Nasal cavity respiratory epithelium epithelial cell of viscerocranial mucosa (primary cell): ENCODE results near the gene RARRES2. TPM values are rescaled to one million over a fixed set of nuclear protein-coding genes. Genes with fewer than 3 reads are reported as not detected.

Experiments
- total RNA-seq: library from RNA; depleted of rRNA; stranded (reverse); fragments of >200 nt; gene quantifications from 2 replicates; pipeline ENCODE4 v1.2.3, GENCODE V29; 2014

RARRES2 gene
- total RNA-seq = not detected in 2 replicates

GRCh38 chr7:150341263-150342120, at the start of gene RARRES2:
RARRES2 (minus strand) TSS chr7:150341629; CDS start chr7:150340609, 1,020 bp downstream.

GRCh38 chr7:150378853-150379440, 37.5 kb upstream of the RARRES2 start, which contains the start of gene ZNF775:
ZNF775 (plus strand) TSS chr7:150379330; CDS start chr7:150388471, 9,141 bp downstream.

GRCh38 chr7:150368096-150368883, 26.9 kb upstream of the RARRES2 start, which contains the start of gene REPIN1:
REPIN1 (plus strand) TSS chr7:150368822; CDS start chr7:150369712, 890 bp downstream.

GRCh38 chr7:150322833-150323681, 18.4 kb downstream of the RARRES2 start, which contains the start of the genes ACTR3C and LRRC61:
ACTR3C (minus strand) TSS chr7:150323545; CDS start chr7:150295296, 28,249 bp downstream.
LRRC61 (plus strand) TSS chr7:150323355; CDS start chr7:150336862, 13,507 bp downstream.

Other genes starting within 250 kb of the RARRES2 start
- gene LRRC61, start 18.3 kb downstream of the RARRES2 start, total RNA-seq = 10.8 and 11.6 TPM in 2 replicates
- 5.5 and 12.2 TPM in 2 replicates for gene ACTR3C, start 18.1 kb downstream of the RARRES2 start, total RNA-seq
- gene REPIN1, start 27.2 kb upstream of the RARRES2 start, total RNA-seq = 30.4 TPM in 2 replicates
- 2.4 and 2.5 TPM in 2 replicates for gene ZNF775, start 37.7 kb upstream of the RARRES2 start, total RNA-seq
- gene GIMAP8, start 109.0 kb upstream of the RARRES2 start, total RNA-seq = not detected in 2 replicates
- not detected in 2 replicates for gene GIMAP7, start 173.2 kb upstream of the RARRES2 start, total RNA-seq
- gene GIMAP4, start 225.8 kb upstream of the RARRES2 start, total RNA-seq = not detected in 2 replicates